SU-DHL-6 (cell line): ENCODE measurements around the gene ACSL5.

Source experiments
- H2AFZ ChIP-seq: fragments of 200-600 bp; sonication (generic); 2 replicates; pipeline ENCODE4 v1.6.1; 2014; ENCODE audit warnings: low read depth, mild to moderate bottlenecking, moderate library complexity, mixed read lengths, antibody characterized with exemption, low read length; ENCODE audit not compliant: severe bottlenecking
- H3F3A ChIP-seq: fragments of 200-600 bp; shearing (Covaris generic); 2 replicates; pipeline ENCODE4 v1.6.0; 2016; ENCODE audit warnings: antibody characterized with exemption, mild to moderate bottlenecking; ENCODE audit not compliant: insufficient read depth
- H3K27ac ChIP-seq: fragments of 200-600 bp; sonication (generic); 2 replicates; pipeline ENCODE4 v1.5.1; 2016; ENCODE audit warnings: low read depth, mild to moderate bottlenecking, low read length, moderate library complexity, mixed read lengths
- H3K27me3 ChIP-seq: fragments of 200-600 bp; sonication (generic), shearing (Covaris generic); 2 replicates; pipeline ENCODE4 v1.6.0; 2014; ENCODE audit warnings: mild to moderate bottlenecking, low read length
- H3K36me3 ChIP-seq: fragments of 200-600 bp; sonication (generic); 2 replicates; pipeline ENCODE4 v1.6.1; 2014; ENCODE audit warnings: mild to moderate bottlenecking, low read length, mixed read lengths
- H3K4me2 ChIP-seq: fragments of 300-600, 200-600 bp; shearing (Covaris generic), sonication (generic); 2 replicates; pipeline ENCODE4 v1.6.0; 2014; ENCODE audit warnings: low read length, low read depth, mild to moderate bottlenecking; ENCODE audit not compliant: poor library complexity, severe bottlenecking
- H3K4me3 ChIP-seq: fragments of 200-600 bp; sonication (generic); 2 replicates; pipeline ENCODE4 v1.5.1; 2014; ENCODE audit warnings: antibody characterized with exemption, low read length, mild to moderate bottlenecking, mixed read lengths; ENCODE audit not compliant: insufficient read depth, poor library complexity, severe bottlenecking
- H3K79me2 ChIP-seq: fragments of 200-600 bp; sonication (generic); 2 replicates; pipeline ENCODE4 v1.6.1; 2014; ENCODE audit warnings: mild to moderate bottlenecking, low read length, moderate library complexity; ENCODE audit not compliant: insufficient read depth
- H3K9ac ChIP-seq: fragments of 200-600 bp; sonication (generic); 2 replicates; pipeline ENCODE4 v1.7.0; 2014; ENCODE audit warnings: mild to moderate bottlenecking, low read length
- H3K9me2 ChIP-seq: fragments of 200-600 bp; sonication (generic); replicated peaks from 2 replicates; pipeline ENCODE4 v1.6.1; 2014; ENCODE audit warnings: low read length; ENCODE audit not compliant: insufficient read depth
- H3K9me3 ChIP-seq: fragments of 200-600 bp; sonication (generic); 2 replicates; pipeline ENCODE4 v1.6.1; 2014; ENCODE audit warnings: low read length, mixed read lengths; ENCODE audit not compliant: insufficient read depth
- H4K20me1 ChIP-seq: fragments of 200-600 bp; sonication (generic); 2 replicates; pipeline ENCODE4 v1.6.1; 2014; ENCODE audit warnings: low read depth, mild to moderate bottlenecking, antibody characterized with exemption, low read length, moderate library complexity, mixed read lengths
- EZH2phosphoT487 ChIP-seq: fragments of 200-600 bp; sonication (generic), shearing (Covaris generic); conservative IDR thresholded peaks from 2 replicates; pipeline ENCODE4 v1.6.1; 2018; ENCODE audit warnings: mild to moderate bottlenecking, antibody characterized with exemption, low read length, moderate library complexity, mixed read lengths
- TF ChIP-seq, protein P1 (sequence below): fragments of 200-600 bp; sonication (generic); IDR thresholded peaks from one replicate; pipeline ENCODE4 v1.5.1; 2017; ENCODE audit warnings: antibody characterized with exemption, mild to moderate bottlenecking, low read length, moderate library complexity; ENCODE audit not compliant: insufficient read depth, poor library complexity, severe bottlenecking

The ACSL5 gene

DNA sequence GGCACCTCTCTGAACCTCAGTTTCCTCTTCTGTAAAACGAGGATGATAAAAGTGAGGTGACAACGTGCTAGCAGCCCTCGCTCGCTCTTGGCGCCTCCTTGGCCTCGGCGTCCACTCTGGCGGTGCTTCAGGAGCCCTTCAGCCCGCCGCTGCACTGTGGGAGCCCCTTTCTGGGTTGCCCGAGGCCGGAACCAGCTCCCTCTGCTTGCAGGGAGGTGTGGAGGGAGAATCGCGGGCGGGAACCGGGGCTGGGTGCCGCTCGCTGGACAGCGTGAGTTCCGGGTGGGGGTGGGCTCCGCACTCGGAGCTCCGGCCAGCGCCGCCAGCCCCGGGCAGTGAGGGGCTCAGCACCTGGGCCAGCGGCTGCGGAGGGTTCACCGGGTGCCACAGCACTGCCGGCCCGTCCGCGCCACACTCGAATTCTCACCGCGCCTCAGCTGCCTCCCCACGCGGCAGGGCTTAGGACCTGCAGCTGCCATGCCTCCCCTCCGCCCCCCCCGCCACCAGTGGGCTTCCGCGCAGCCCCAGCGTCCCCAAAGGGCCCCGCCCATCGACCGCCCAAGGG is 24.3 kb upstream of the ACSL5 start:
- Histone ChIP-seq H3K9ac (no peak overlapping the region), H3K9me2 (no peaks in the 10 kb centered on the region), H4K20me1 (no peaks in the 10 kb centered on the region), H2AFZ (no peak overlapping the region), H3K9me3 (no peaks in the 10 kb centered on the region), H3K27ac (no peak overlapping the region), H3K36me3 (no peaks in the 10 kb centered on the region), H3K4me3 (no peak overlapping the region), H3K79me2 (no peaks in the 10 kb centered on the region), H3K27me3 (no peaks in the 10 kb centered on the region), H3F3A (no peaks in the 10 kb centered on the region), H3K4me2 (no peak overlapping the region)
- no peak for TF ChIP-seq EZH2phosphoT487
- TF ChIP-seq, protein P1, sequence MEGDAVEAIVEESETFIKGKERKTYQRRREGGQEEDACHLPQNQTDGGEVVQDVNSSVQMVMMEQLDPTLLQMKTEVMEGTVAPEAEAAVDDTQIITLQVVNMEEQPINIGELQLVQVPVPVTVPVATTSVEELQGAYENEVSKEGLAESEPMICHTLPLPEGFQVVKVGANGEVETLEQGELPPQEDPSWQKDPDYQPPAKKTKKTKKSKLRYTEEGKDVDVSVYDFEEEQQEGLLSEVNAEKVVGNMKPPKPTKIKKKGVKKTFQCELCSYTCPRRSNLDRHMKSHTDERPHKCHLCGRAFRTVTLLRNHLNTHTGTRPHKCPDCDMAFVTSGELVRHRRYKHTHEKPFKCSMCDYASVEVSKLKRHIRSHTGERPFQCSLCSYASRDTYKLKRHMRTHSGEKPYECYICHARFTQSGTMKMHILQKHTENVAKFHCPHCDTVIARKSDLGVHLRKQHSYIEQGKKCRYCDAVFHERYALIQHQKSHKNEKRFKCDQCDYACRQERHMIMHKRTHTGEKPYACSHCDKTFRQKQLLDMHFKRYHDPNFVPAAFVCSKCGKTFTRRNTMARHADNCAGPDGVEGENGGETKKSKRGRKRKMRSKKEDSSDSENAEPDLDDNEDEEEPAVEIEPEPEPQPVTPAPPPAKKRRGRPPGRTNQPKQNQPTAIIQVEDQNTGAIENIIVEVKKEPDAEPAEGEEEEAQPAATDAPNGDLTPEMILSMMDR: no peak

DNA sequence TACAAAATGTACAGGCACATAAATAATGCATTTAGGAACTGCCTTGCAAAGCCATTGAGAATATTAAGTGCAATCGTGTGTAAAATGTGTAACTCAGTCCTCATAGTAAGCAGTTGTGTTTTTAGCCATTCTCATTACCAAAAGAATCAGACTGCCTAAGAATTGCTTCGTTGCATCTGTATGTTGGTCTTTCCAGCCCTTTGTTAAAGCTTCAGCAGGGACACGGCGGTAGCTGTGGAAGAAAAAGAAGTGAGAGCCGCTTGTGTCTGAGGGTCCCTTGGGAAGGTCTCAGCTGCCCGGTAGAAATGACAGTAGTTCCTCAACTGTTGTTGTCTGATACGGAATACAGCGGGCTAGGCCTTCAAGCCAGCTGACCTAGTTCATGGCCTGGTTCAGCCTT is 22.8 kb upstream of the ACSL5 start:
- H2AFZ ChIP-seq: no peak overlapping the region
- H3K27me3 ChIP-seq: no peaks in the 10 kb centered on the region
- no peaks in the 10 kb centered on the region for H4K20me1 ChIP-seq
- no peak overlapping the region for H3K27ac ChIP-seq
- H3K9me3 ChIP-seq: no peaks in the 10 kb centered on the region
- no peaks in the 10 kb centered on the region for H3K9me2 ChIP-seq
- TF ChIP-seq, protein P1: no peak
- TF ChIP-seq EZH2phosphoT487: no peak
- H3K4me3 ChIP-seq: no peak overlapping the region
- H3K36me3 ChIP-seq: no peaks in the 10 kb centered on the region
- H3K79me2 ChIP-seq: no peaks in the 10 kb centered on the region
- no peak overlapping the region for H3K9ac ChIP-seq
- no peak overlapping the region for H3K4me2 ChIP-seq
- no peaks in the 10 kb centered on the region for H3F3A ChIP-seq

- Histone ChIP-seq H3K4me2 (no peak overlapping the region), H3K9ac (no peak overlapping the region), H3K79me2 (no peaks in the 10 kb centered on the region), H3K9me2 (no peaks in the 10 kb centered on the region), H3K27me3 (no peaks in the 10 kb centered on the region), H3K27ac (no peak overlapping the region), H3F3A (no peaks in the 10 kb centered on the region), H3K4me3 (no peak overlapping the region), H3K36me3 (no peaks in the 10 kb centered on the region), H3K9me3 (no peaks in the 10 kb centered on the region), H4K20me1 (no peaks in the 10 kb centered on the region), H2AFZ (no peak overlapping the region)
- TF ChIP-seq, protein P1: no peak
- TF ChIP-seq EZH2phosphoT487: no peak
Measured at GRCh38 chr10:112352044-112352443, 21.9 kb upstream of the ACSL5 start.
